Measurements from ENCODE around the gene TRPV6. TPM values are rescaled to one million over a fixed set of nuclear protein-coding genes. Genes with fewer than 3 reads are reported as not detected.

The TRPV6 gene
- total RNA-seq, 2 experiments from 2014 or later = not detected

DNA sequence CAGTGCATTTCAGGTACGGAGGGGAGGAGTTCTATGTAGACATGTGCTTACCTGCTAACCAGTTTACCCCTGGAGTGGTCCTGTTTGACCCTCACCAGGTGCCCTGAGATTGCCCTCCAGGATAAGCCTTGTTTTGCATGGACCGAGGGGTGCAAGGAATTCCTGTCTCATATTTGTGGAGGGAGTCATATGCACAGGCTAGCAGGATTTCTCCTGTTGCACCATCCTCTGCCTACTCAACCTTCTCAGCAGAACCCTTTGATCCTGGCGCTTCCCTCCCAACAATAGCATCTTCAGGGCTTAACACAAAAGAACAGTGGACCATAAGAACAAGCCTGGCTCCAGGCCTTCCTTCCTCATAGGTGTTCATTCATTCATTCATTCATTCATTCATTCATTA is 7.2 kb downstream of the TRPV6 start:
- no peaks in the 10 kb centered on the region for H3K27me3 Mint-ChIP-seq
- no peak for DNase-seq
- intact Hi-C loops (cut with micrococcal nuclease) = no loop called here
- no peak overlapping the region for H3K27ac Mint-ChIP-seq
- no peaks in the 10 kb centered on the region for H3K4me1 Mint-ChIP-seq (ENCODE audit: low read depth)
- CTCF ChIA-PET = interaction anchor here (1.0 to 3.6 kb wide), 3 partner anchors 12 to 124 kb away, joined by 3 to 35 read pairs (median 4); no protein-coding TSS in a partner anchor
- no peak overlapping the region for H3K4me3 Mint-ChIP-seq
- POLR2A ChIA-PET = no interaction called here
- H3K9me3 Mint-ChIP-seq = no peaks in the 10 kb centered on the region
- no peaks in the 10 kb centered on the region for H3K36me3 Mint-ChIP-seq

DNA sequence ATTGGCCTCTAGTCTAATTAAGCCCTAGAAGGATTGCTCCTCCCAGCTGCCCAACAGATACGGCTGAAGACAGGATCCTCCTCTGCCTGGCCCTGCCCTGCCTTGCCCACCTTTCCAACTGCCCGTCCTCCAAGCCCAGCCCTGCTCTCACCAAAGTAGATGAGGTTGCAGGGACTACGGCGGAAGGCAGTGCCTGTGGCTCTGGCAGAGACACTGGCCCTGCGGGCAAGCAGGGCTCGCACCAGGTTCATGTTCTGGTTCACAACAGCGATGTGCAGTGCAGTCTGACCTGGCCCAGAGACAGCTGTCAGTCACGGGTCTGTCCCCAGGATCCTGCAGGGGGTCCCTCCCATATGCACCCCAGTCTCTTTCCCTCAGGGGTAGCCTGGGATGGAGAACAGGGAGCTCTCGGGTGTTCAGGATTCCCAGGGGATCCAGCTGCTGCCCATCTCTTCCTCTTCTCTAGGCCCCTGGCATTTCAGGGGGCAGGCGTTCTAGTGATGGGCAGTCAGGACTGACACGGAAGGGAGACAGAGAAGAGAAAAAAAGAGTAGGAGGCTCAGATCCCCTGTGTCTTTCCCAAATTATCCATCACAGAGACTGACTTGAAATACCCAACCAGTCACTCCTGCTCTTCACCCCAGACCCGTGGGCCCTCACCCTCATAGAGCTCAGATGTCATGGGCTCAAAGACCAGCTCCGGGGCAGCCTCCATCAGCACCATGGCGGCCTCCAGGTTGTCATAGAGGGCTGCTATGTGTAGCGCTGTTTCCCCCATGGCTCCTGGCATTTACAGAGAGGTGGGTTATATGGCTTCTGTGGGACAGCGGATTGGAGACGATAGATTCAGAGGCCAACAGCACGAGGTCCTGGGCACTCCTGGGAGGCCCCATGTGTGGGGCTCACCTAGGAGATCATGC is 8.3 kb downstream of the TRPV6 start:
- ChIA-PET POLR2A (no interaction called here), CTCF (interaction anchor here (0.7 kb wide), 1 partner anchor 23 kb away, joined by 3 read pairs; no protein-coding TSS in a partner anchor)
- Mint-ChIP-seq H3K4me1 (ENCODE audit: low read depth) (no peaks in the 10 kb centered on the region), H3K4me3 (no peak overlapping the region), H3K27me3 (no peaks in the 10 kb centered on the region), H3K27ac (no peak overlapping the region), H3K9me3 (no peaks in the 10 kb centered on the region), H3K36me3 (no peaks in the 10 kb centered on the region)
- DNase-seq = no peak
- intact Hi-C loops (cut with micrococcal nuclease) = no loop called here

DNA sequence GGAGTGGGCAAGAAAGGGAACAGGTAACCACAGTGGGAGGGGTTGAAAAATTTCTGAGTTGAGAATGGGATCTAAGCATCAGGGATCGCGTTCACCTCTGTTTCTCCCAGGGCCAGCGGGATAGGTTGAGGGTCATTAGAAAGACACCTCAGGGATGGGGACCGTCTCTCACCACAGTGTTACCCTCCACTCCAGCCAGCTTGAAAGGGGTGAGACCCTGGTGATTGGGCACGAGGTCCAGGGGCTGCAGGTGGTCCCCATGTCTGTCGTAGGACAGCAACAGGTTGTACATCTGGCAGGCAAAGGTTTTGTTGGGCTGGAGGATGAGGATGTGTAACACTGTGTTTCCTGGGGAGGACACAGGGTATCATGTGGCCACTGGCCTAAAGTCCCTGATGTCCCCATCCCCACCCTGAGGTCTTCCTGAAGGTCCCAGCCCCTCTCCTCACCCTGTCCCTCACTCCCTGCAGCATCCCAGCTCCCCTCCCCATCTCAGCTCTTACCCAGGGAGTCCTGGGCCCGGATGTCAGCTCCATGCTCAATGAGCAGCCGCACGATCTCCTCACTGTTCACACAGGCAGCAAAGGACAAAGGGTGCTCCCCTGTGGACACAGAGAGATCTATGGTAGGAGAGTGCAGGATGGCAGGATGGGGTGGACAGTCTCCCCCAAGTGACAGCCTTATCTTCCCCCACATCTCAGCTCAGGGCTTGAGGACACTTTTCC is 9.1 kb downstream of the TRPV6 start:
- no peaks in the 10 kb centered on the region for H3K36me3 Mint-ChIP-seq
- ChIA-PET CTCF (no interaction called here), POLR2A (no interaction called here)
- no peaks in the 10 kb centered on the region for H3K9me3 Mint-ChIP-seq
- H3K27ac Mint-ChIP-seq = no peak overlapping the region
- no peak overlapping the region for H3K4me3 Mint-ChIP-seq
- intact Hi-C loops (cut with micrococcal nuclease) = no loop called here
- no peaks in the 10 kb centered on the region for H3K27me3 Mint-ChIP-seq
- no peak for DNase-seq
- no peaks in the 10 kb centered on the region for H3K4me1 Mint-ChIP-seq (ENCODE audit: low read depth)

DNA sequence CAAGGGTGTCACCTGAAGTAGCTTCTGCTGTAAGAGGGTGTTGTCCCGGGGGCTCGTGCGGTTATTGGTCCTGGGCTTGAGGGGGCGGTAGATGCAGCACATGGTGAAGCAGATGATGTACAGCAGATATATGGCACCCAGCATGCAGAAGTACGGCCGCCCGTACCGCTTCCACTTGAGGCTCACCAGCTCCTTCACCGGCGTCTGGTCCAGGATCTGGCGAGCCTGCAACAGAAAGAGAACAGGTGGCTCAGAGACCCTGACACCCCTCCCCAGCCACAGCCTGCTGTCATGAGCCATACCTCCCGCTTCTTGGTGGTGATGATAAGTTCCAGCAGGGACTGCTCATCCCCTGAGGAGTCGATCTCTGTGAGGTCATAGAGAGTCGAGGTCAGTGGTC is 10.1 kb downstream of the TRPV6 start:
- Mint-ChIP-seq H3K9me3 (no peaks in the 10 kb centered on the region), H3K36me3 (no peaks in the 10 kb centered on the region), H3K4me3 (no peak overlapping the region), H3K4me1 (ENCODE audit: low read depth) (no peaks in the 10 kb centered on the region), H3K27ac (no peak overlapping the region), H3K27me3 (no peaks in the 10 kb centered on the region)
- CTCF ChIA-PET = interaction anchor here (2.7 kb wide), 1 partner anchor 127 kb away, joined by 14 read pairs; no protein-coding TSS in a partner anchor
- intact Hi-C loops (cut with micrococcal nuclease) = no loop called here
- DNase-seq = no peak
- POLR2A ChIA-PET = no interaction called here

DNA sequence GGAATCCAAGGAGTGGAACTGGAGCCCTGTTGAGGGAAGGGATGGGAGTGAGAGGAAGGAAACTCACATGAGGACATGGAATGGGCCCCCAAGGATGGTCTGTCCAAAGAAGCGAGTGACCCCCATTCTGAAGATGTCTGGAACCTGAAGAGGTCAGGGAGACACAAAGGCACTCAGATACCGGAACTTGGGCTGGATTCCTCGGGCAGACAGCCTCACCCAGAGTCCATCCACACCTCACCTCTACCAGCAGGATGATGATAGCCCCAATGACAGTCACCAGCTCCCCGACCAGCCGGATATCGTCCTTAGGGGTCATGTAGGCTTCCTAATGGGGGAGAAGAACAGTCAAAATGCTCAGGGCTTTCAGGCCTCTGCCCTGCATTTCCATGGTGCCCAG is 10.7 kb downstream of the TRPV6 start:
- no peak overlapping the region for H3K4me3 Mint-ChIP-seq
- intact Hi-C loops (cut with micrococcal nuclease) = no loop called here
- CTCF ChIA-PET = interaction anchor here (2.7 kb wide), 1 partner anchor 128 kb away, joined by 14 read pairs; no protein-coding TSS in a partner anchor
- H3K36me3 Mint-ChIP-seq = peaks cover 3% of the 10 kb centered on the region
- no peaks in the 10 kb centered on the region for H3K9me3 Mint-ChIP-seq
- H3K27me3 Mint-ChIP-seq = no peaks in the 10 kb centered on the region
- H3K27ac Mint-ChIP-seq = no peak overlapping the region
- no peaks in the 10 kb centered on the region for H3K4me1 Mint-ChIP-seq (ENCODE audit: low read depth)
- DNase-seq = no peak
- POLR2A ChIA-PET = interaction anchor here (0.6 kb wide), 1 partner anchor 344 kb away, joined by 3 read pairs; no protein-coding TSS in a partner anchor

DNA sequence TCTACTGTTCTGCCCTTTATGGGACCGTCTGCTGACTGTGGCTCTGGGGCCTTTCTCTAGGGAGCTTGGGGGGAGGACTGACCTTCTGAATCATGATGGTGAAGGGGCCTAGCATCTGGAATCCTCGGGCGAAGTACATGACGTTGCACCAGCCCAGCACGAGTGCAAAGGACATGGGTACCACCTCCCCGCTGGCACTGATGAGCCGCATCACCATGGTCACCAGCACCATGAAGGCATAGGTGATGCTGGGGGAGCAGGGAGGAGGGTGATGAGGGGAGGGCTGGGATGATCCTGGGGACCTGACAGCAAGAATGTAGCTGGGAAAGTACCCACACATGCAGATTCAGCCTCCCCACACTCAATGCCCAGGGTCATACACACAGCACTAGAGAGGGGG is 11.1 kb downstream of the TRPV6 start:
- intact Hi-C loops (cut with micrococcal nuclease) = no loop called here
- H3K36me3 Mint-ChIP-seq = peaks cover 3% of the 10 kb centered on the region
- POLR2A ChIA-PET = interaction anchor here (0.6 kb wide), 1 partner anchor 344 kb away, joined by 3 read pairs; no protein-coding TSS in a partner anchor

DNA sequence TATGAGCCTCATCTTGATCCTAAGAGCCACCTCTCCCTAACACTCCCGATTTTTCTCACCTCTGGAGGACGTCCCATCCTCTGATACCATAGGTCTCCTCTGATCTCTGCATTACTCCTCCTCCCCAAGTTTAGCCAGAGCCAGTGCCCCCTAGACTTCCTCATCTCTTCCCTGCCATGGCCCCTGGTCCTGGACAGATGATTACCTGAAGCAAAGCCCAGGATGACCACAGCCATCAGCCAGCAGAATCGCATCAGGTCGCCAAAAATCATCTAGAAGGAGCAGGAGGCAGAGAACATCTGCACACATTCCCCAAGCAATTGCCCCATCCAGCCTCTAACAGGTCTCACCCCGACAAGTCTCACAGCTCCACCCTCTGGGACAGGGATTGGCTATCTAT is 11.7 kb downstream of the TRPV6 start:
- ChIA-PET POLR2A (interaction anchor here (0.6 kb wide), 1 partner anchor 345 kb away, joined by 3 read pairs; no protein-coding TSS in a partner anchor), CTCF (interaction anchor here (0.7 to 3.2 kb wide), 16 partner anchors 8 to 461 kb away, joined by 3 to 26 read pairs (median 4); partner anchors contain the start of gene EPHB6)
- H3K27me3 Mint-ChIP-seq = no peaks in the 10 kb centered on the region
- intact Hi-C loops (cut with micrococcal nuclease) = loop anchor here (2.0 kb wide), 1 partner anchor 21 kb away; no protein-coding TSS in a partner anchor
- no peak overlapping the region for H3K27ac Mint-ChIP-seq
- peaks cover 3% of the 10 kb centered on the region for H3K36me3 Mint-ChIP-seq
- no peak overlapping the region for H3K4me3 Mint-ChIP-seq
- no peaks in the 10 kb centered on the region for H3K9me3 Mint-ChIP-seq
- H3K4me1 Mint-ChIP-seq (ENCODE audit: low read depth) = no peaks in the 10 kb centered on the region
- no peak for DNase-seq

More for the DNA sequence above, 11.1 kb downstream of the TRPV6 start:
- H3K27ac Mint-ChIP-seq = no peak overlapping the region
- H3K4me3 Mint-ChIP-seq = no peak overlapping the region
- H3K4me1 Mint-ChIP-seq (ENCODE audit: low read depth) = no peaks in the 10 kb centered on the region
- H3K9me3 Mint-ChIP-seq = no peaks in the 10 kb centered on the region
- CTCF ChIA-PET = interaction anchor here (1.0 to 2.7 kb wide), 2 partner anchors 63 to 128 kb away, joined by 3 to 14 read pairs; no protein-coding TSS in a partner anchor
- H3K27me3 Mint-ChIP-seq = no peaks in the 10 kb centered on the region
- no peak for DNase-seq

DNA sequence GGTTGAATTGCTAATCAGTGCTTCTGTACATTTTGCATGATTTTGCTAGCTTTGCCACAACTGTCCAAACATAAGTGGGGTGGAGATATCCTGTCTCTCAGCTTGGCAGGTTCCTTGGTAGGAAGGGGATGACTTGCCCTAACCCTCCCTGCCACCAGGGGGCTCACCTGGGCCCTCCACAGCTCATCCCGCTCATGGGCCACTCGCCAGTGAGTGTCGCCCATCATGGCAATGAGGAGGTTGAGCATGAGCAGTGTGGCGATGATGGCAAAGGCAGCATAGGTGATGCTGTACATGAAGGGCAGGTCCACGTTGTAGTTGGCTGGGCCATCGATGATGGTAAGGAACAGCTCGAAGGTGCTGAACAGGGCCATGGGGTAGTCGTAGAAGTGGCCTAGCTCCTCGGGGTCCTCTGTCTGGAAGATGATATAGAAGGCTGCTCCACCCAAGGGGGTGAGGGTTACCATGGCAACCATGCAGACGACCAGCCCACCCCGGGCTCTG is 12.2 kb downstream of the TRPV6 start:
- H3K27ac Mint-ChIP-seq = no peak overlapping the region
- H3K4me1 Mint-ChIP-seq (ENCODE audit: low read depth) = no peaks in the 10 kb centered on the region
- peaks cover 3% of the 10 kb centered on the region for H3K36me3 Mint-ChIP-seq
- POLR2A ChIA-PET = no interaction called here
- CTCF ChIA-PET = interaction anchor here (0.5 to 3.2 kb wide), 31 partner anchors 8 to 507 kb away, joined by 3 to 26 read pairs (median 4); partner anchors contain the start of gene EPHB6
- H3K9me3 Mint-ChIP-seq = no peaks in the 10 kb centered on the region
- intact Hi-C loops (cut with micrococcal nuclease) = loop anchor here (2.0 kb wide), 1 partner anchor 21 kb away; no protein-coding TSS in a partner anchor
- peak; percentile 58 for DNase-seq
- no peaks in the 10 kb centered on the region for H3K27me3 Mint-ChIP-seq
- H3K4me3 Mint-ChIP-seq = no peak overlapping the region

DNA sequence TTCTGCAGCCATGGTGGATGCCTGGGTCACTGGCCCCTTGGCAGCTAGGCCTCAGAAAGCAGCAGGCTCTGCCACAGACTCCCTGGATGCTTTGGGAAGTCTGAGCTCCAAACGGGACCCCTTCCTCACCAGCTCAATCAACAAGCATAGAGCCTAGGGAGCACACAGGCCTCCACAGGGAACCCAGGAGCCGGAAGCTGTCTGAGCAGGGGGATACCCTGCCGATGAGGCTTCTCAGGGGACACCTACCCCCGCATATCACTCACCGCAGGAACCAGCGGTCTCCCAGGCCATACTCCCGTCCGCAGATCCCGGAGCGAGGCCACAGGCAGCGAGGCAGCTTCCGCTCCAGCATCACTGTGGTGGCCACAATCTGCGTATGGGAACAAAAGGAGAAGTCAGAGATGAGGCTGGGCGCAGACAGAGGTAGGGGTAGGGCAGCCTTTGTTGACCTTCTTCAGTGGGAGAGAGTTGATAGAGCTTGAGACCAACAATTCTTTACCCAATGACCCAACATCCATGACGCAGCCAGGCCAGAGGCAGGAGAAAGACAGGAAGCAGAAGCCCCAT is 13.4 kb downstream of the TRPV6 start:
- no peaks in the 10 kb centered on the region for H3K9me3 Mint-ChIP-seq

DNA sequence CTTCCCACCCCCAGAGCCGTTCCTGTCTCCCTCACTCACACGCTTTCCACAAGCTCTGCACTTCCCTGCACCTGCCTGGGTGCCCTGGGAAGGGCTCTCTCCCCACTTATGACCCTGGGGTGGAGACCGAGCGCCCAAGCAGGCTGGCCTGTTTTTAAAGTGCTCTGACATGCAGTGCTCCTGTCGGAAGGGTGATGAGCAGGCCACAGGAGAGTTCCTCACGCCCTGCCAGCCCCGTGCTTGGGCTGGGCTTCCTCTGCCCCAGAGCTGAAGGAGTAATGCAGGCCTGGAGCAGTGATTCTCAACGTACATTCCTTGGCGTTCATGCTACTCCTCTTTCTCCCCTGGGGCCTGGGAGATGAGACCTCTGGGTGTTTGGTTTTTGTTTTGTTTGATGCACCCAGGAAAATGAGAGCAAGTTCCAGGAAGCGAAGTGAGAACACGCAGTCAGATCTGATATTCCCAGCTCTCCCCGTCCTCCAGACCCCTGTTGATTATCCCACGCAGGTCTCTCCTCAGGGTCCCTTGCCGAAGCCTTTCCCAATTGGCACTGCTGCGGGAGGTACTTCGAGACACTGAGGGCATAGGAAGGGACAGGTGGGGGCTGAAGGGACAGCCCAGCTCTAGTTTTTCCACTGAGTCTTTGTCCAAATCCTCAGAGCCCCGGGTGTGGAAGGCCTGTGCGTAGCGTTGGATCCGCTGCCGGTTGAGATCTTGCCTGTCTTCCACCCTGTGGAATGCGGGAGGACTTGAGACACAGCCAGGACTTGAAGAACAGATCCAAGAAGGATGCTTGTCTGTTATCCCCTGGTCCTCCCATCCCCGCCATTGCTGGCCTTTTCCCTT is 14.1 kb downstream of the TRPV6 start:
- intact Hi-C loops (cut with micrococcal nuclease) = loop anchor here (2.0 kb wide), 1 partner anchor 19 kb away; no protein-coding TSS in a partner anchor
- H3K4me1 Mint-ChIP-seq (ENCODE audit: low read depth) = no peaks in the 10 kb centered on the region
- no peaks in the 10 kb centered on the region for H3K9me3 Mint-ChIP-seq
- POLR2A ChIA-PET = no interaction called here
- H3K27ac Mint-ChIP-seq = no peak overlapping the region
- no peak overlapping the region for H3K4me3 Mint-ChIP-seq
- DNase-seq = no peak
- H3K27me3 Mint-ChIP-seq = no peaks in the 10 kb centered on the region
- peaks cover 3% of the 10 kb centered on the region for H3K36me3 Mint-ChIP-seq
- CTCF ChIA-PET = interaction anchor here (0.7 to 3.2 kb wide), 6 partner anchors 10 to 485 kb away, joined by 3 to 26 read pairs (median 4); no protein-coding TSS in a partner anchor

More for the DNA sequence above, 13.4 kb downstream of the TRPV6 start:
- peaks cover 3% of the 10 kb centered on the region for H3K36me3 Mint-ChIP-seq
- ChIA-PET POLR2A (no interaction called here), CTCF (interaction anchor here (0.8 to 3.2 kb wide), 17 partner anchors 9 to 485 kb away, joined by 3 to 26 read pairs (median 4); partner anchors contain the start of gene EPHB6)
- no peak for DNase-seq
- no peak overlapping the region for H3K27ac Mint-ChIP-seq
- intact Hi-C loops (cut with micrococcal nuclease) = loop anchor here (2.0 kb wide), 1 partner anchor 19 kb away; no protein-coding TSS in a partner anchor
- H3K27me3 Mint-ChIP-seq = no peaks in the 10 kb centered on the region
- H3K4me3 Mint-ChIP-seq = no peak overlapping the region
- no peaks in the 10 kb centered on the region for H3K4me1 Mint-ChIP-seq (ENCODE audit: low read depth)

Measured in activated CD4-positive, alpha-beta memory T cell treated with anti-CD3 and anti-CD28 coated beads for 36 hours (primary cell).